Measurements from ENCODE around the gene ENGASE.

Gene ENGASE

DNA sequence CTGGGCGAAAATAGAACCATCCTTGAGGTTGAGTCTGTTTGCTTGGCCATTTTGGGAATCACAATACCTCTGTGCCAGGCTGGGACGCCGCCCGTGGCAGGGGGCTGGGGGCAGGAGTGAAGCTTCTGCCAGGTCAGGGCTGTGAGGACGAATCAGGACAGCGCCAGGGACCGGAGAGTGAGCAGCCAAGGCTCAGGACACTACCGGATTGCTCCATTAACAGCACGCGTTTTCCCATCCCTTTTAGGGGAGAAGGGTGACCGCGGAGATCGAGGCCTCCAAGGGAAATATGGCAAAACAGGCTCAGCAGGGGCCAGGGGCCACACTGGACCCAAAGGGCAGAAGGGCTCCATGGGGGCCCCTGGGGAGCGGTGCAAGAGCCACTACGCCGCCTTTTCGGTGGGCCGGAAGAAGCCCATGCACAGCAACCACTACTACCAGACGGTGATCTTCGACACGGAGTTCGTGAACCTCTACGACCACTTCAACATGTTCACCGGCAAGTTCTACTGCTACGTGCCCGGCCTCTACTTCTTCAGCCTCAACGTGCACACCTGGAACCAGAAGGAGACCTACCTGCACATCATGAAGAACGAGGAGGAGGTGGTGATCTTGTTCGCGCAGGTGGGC lies 27.2 kb upstream of the ENGASE start:
- H3K4me1 ChIP-seq (ENCODE audit: control insufficient read depth, insufficient read depth, low read length): no peaks in the 10 kb centered on the region
- peaks cover 22% of the 10 kb centered on the region; the same call in 1 of the 2 replicates for H3K27me3 ChIP-seq (ENCODE audit: control insufficient read depth, insufficient read depth, low read length)
- H3K9ac ChIP-seq (ENCODE audit: low read length): no peak overlapping the region
- H3K9me3 ChIP-seq (ENCODE audit: control insufficient read depth, insufficient read depth, low read depth, low read length): peaks cover 4% of the 10 kb centered on the region; the same call in 1 of the 2 replicates
- H3K36me3 ChIP-seq (ENCODE audit: control insufficient read depth, insufficient read depth, low read length): no peaks in the 10 kb centered on the region
- H3K27ac ChIP-seq (ENCODE audit: low read depth, low read length): no peak overlapping the region
- no peak overlapping the region for H3K4me3 ChIP-seq (ENCODE audit: low read depth, low read length)

- H3K9me3 ChIP-seq (ENCODE audit: control insufficient read depth, insufficient read depth, low read depth, low read length): peaks cover 2% of the 10 kb centered on the region; the same call in 1 of the 2 replicates
- no peaks in the 10 kb centered on the region for H3K36me3 ChIP-seq (ENCODE audit: control insufficient read depth, insufficient read depth, low read length)
- H3K4me1 ChIP-seq (ENCODE audit: control insufficient read depth, insufficient read depth, low read length): no peaks in the 10 kb centered on the region
- H3K27ac ChIP-seq (ENCODE audit: low read depth, low read length): no peak overlapping the region
- H3K9ac ChIP-seq (ENCODE audit: low read length): no peak overlapping the region
- no peak overlapping the region for H3K4me3 ChIP-seq (ENCODE audit: low read depth, low read length)
- peaks cover 22% of the 10 kb centered on the region; the same call in 1 of the 2 replicates for H3K27me3 ChIP-seq (ENCODE audit: control insufficient read depth, insufficient read depth, low read length)
Observed at GRCh38 chr17:79047923-79048825, 26.4 kb upstream of the ENGASE start.

DNA sequence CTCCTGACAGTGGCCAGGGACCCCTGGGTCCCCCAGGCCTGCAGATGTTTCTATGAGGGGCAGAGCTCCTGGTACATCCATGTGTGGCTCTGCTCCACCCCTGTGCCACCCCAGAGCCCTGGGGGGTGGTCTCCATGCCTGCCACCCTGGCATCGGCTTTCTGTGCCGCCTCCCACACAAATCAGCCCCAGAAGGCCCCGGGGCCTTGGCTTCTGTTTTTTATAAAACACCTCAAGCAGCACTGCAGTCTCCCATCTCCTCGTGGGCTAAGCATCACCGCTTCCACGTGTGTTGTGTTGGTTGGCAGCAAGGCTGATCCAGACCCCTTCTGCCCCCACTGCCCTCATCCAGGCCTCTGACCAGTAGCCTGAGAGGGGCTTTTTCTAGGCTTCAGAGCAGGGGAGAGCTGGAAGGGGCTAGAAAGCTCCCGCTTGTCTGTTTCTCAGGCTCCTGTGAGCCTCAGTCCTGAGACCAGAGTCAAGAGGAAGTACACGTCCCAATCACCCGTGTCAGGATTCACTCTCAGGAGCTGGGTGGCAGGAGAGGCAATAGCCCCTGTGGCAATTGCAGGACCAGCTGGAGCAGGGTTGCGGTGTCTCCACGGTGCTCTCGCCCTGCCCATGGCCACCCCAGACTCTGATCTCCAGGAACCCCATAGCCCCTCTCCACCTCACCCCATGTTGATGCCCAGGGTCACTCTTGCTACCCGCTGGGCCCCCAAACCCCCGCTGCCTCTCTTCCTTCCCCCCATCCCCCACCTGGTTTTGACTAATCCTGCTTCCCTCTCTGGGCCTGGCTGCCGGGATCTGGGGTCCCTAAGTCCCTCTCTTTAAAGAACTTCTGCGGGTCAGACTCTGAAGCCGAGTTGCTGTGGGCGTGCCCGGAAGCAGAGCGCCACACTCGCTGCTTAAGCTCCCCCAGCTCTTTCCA lies 25.5 kb upstream of the ENGASE start:
- Histone ChIP-seq H3K4me1 (ENCODE audit: control insufficient read depth, insufficient read depth, low read length) (no peaks in the 10 kb centered on the region), H3K27ac (ENCODE audit: low read depth, low read length) (no peak overlapping the region), H3K9ac (ENCODE audit: low read length) (no peak overlapping the region), H3K36me3 (ENCODE audit: control insufficient read depth, insufficient read depth, low read length) (no peaks in the 10 kb centered on the region), H3K4me3 (ENCODE audit: low read depth, low read length) (no peak overlapping the region), H3K9me3 (ENCODE audit: control insufficient read depth, insufficient read depth, low read depth, low read length) (peaks cover 6% of the 10 kb centered on the region), H3K27me3 (ENCODE audit: control insufficient read depth, insufficient read depth, low read length) (peaks cover 18% of the 10 kb centered on the region; the same call in 1 of the 2 replicates)

GRCh38 chr17:79049821-79050220 lies 24.8 kb upstream of the ENGASE start:
- H3K27me3 ChIP-seq (ENCODE audit: control insufficient read depth, insufficient read depth, low read length): peaks cover 11% of the 10 kb centered on the region; the same call in 1 of the 2 replicates
- no peaks in the 10 kb centered on the region for H3K36me3 ChIP-seq (ENCODE audit: control insufficient read depth, insufficient read depth, low read length)
- no peak overlapping the region for H3K4me3 ChIP-seq (ENCODE audit: low read depth, low read length)
- H3K4me1 ChIP-seq (ENCODE audit: control insufficient read depth, insufficient read depth, low read length): no peaks in the 10 kb centered on the region
- peaks cover 11% of the 10 kb centered on the region for H3K9me3 ChIP-seq (ENCODE audit: control insufficient read depth, insufficient read depth, low read depth, low read length)
- no peak overlapping the region for H3K27ac ChIP-seq (ENCODE audit: low read depth, low read length)
- no peak overlapping the region for H3K9ac ChIP-seq (ENCODE audit: low read length)

DNA sequence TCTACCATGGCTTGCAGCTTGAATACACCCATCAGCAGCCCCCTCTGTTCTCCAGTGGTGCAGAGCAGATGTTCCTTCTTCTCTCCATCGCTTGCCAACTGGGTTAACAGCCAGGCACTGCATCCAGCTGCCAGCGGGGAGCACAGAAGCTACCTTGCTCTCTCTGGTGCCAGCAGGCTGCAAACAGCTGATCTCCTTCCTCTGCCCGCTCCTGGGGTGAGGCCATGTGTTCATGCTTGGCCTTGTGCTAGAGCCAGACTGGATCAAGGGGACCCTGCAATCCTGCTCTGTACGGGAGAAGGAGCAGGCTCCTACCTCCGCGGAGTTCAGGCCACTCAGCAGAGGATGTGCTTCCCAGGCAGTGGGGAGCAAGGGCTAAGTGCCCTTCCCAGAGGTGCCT lies 24.1 kb upstream of the ENGASE start:
- H3K9me3 ChIP-seq (ENCODE audit: control insufficient read depth, insufficient read depth, low read depth, low read length): peaks cover 11% of the 10 kb centered on the region

DNA sequence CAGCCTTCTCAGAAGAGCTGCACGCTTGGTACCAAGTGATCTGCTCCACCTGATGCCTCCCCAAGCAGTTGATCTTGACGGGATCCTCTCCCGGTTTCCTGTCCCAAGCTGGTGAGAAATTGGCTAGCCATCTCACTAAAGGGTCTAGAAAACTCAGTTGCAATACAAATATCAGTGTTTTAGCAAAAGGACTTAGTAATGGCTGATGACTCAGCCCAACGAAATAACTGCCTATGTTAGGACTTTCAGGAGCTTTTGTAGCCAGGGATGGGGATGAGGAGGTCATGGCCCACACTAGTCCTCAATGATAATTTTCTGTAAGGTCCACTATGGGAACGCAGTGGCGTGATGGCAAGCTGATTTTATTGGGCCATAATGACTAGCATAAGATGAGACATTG lies 23.3 kb upstream of the ENGASE start:
- peaks cover 3% of the 10 kb centered on the region; the same call in 1 of the 2 replicates for H3K27me3 ChIP-seq (ENCODE audit: control insufficient read depth, insufficient read depth, low read length)
- no peak overlapping the region for H3K27ac ChIP-seq (ENCODE audit: low read depth, low read length)

More for the DNA sequence above, 24.1 kb upstream of the ENGASE start:
- no peak overlapping the region for H3K9ac ChIP-seq (ENCODE audit: low read length)
- peaks cover 5% of the 10 kb centered on the region; the same call in 1 of the 2 replicates for H3K27me3 ChIP-seq (ENCODE audit: control insufficient read depth, insufficient read depth, low read length)
- H3K4me3 ChIP-seq (ENCODE audit: low read depth, low read length): no peak overlapping the region
- no peak overlapping the region for H3K27ac ChIP-seq (ENCODE audit: low read depth, low read length)
- H3K36me3 ChIP-seq (ENCODE audit: control insufficient read depth, insufficient read depth, low read length): no peaks in the 10 kb centered on the region
- H3K4me1 ChIP-seq (ENCODE audit: control insufficient read depth, insufficient read depth, low read length): no peaks in the 10 kb centered on the region

GRCh38 chr17:79052131-79052530 lies 22.5 kb upstream of the ENGASE start:
- no peak overlapping the region for H3K4me3 ChIP-seq (ENCODE audit: low read depth, low read length)
- H3K4me1 ChIP-seq (ENCODE audit: control insufficient read depth, insufficient read depth, low read length): no peaks in the 10 kb centered on the region
- H3K27ac ChIP-seq (ENCODE audit: low read depth, low read length): no peak overlapping the region
- H3K27me3 ChIP-seq (ENCODE audit: control insufficient read depth, insufficient read depth, low read length): peaks cover 3% of the 10 kb centered on the region; the same call in 1 of the 2 replicates
- H3K9me3 ChIP-seq (ENCODE audit: control insufficient read depth, insufficient read depth, low read depth, low read length): peaks cover 11% of the 10 kb centered on the region
- no peaks in the 10 kb centered on the region for H3K36me3 ChIP-seq (ENCODE audit: control insufficient read depth, insufficient read depth, low read length)
- no peak overlapping the region for H3K9ac ChIP-seq (ENCODE audit: low read length)

More for the DNA sequence above, 23.3 kb upstream of the ENGASE start:
- H3K4me3 ChIP-seq (ENCODE audit: low read depth, low read length): no peak overlapping the region
- H3K36me3 ChIP-seq (ENCODE audit: control insufficient read depth, insufficient read depth, low read length): no peaks in the 10 kb centered on the region
- H3K9ac ChIP-seq (ENCODE audit: low read length): no peak overlapping the region
- no peaks in the 10 kb centered on the region for H3K4me1 ChIP-seq (ENCODE audit: control insufficient read depth, insufficient read depth, low read length)
- H3K9me3 ChIP-seq (ENCODE audit: control insufficient read depth, insufficient read depth, low read depth, low read length): peaks cover 11% of the 10 kb centered on the region

DNA sequence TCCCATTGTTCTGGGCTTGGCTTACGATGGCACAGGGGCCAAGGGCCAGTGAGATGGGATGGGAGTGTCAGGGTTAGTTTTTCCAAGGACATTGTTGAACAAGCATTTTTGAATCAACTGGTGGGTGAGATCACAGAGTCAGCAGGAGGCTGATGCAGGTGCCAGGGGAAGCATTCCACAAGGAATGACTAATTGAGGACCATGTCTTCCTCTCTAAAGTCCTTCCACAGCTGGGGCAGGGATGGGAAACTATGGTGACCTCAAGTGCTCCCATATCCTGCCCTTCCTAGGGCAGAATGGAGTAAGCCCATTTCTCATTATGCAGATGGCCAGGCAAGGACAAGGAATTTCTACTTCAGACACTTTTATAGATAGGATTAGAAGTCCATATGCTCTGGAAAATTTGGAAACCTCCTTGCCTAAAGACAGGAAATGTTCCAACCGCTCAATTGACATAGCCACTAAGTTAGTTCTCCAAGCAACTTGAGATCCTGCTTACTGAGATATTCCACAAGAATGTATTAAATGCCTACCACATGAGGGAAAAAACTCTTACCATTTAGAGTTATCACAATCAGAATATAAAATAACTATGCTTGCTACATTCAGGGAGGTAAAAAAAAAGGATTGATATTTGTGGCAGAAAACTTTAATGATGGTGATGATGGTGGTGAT lies 21.2 kb upstream of the ENGASE start:
- H3K27ac ChIP-seq (ENCODE audit: low read depth, low read length): no peak overlapping the region
- peaks cover 14% of the 10 kb centered on the region for H3K9me3 ChIP-seq (ENCODE audit: control insufficient read depth, insufficient read depth, low read depth, low read length)
- no peaks in the 10 kb centered on the region for H3K36me3 ChIP-seq (ENCODE audit: control insufficient read depth, insufficient read depth, low read length)
- no peak overlapping the region for H3K4me3 ChIP-seq (ENCODE audit: low read depth, low read length)
- no peaks in the 10 kb centered on the region for H3K4me1 ChIP-seq (ENCODE audit: control insufficient read depth, insufficient read depth, low read length)
- H3K9ac ChIP-seq (ENCODE audit: low read length): no peak overlapping the region
- no peaks in the 10 kb centered on the region; the same call in 1 of the 2 replicates for H3K27me3 ChIP-seq (ENCODE audit: control insufficient read depth, insufficient read depth, low read length)

- H3K27ac ChIP-seq (ENCODE audit: low read depth, low read length): no peak overlapping the region
- H3K9me3 ChIP-seq (ENCODE audit: control insufficient read depth, insufficient read depth, low read depth, low read length): peaks cover 14% of the 10 kb centered on the region
- no peaks in the 10 kb centered on the region; the same call in 1 of the 2 replicates for H3K27me3 ChIP-seq (ENCODE audit: control insufficient read depth, insufficient read depth, low read length)
- H3K9ac ChIP-seq (ENCODE audit: low read length): no peak overlapping the region
- no peaks in the 10 kb centered on the region for H3K36me3 ChIP-seq (ENCODE audit: control insufficient read depth, insufficient read depth, low read length)
- no peaks in the 10 kb centered on the region for H3K4me1 ChIP-seq (ENCODE audit: control insufficient read depth, insufficient read depth, low read length)
- H3K4me3 ChIP-seq (ENCODE audit: low read depth, low read length): no peak overlapping the region
Observed at GRCh38 chr17:79054200-79054960, 20.2 kb upstream of the ENGASE start.
